IPS-15b (cell line): ENCODE data around the gene CDK9.
"Not testable (repeated sequence)": the region's sequence is repeated elsewhere in the genome, so short reads cannot be mapped to it uniquely, and the experiment has no call there.

Source experiments
- H3K27me3 ChIP-seq: one replicate; pipeline ENCODE4 v1.6.1; 2013; ENCODE audit warnings: low read length; ENCODE audit not compliant: control insufficient read depth, insufficient read depth
- H3K36me3 ChIP-seq: one replicate; pipeline ENCODE4 v1.6.1; 2013; ENCODE audit warnings: low read length; ENCODE audit not compliant: control insufficient read depth, insufficient read depth
- H3K4me1 ChIP-seq: one replicate; pipeline ENCODE4 v1.6.1; 2013; ENCODE audit warnings: mild to moderate bottlenecking, low read length; ENCODE audit not compliant: control insufficient read depth, insufficient read depth
- H3K4me3 ChIP-seq: one replicate; pipeline ENCODE4 v1.5.1; 2013; ENCODE audit warnings: low read depth, low read length
- H3K9ac ChIP-seq: one replicate; pipeline ENCODE4 v1.6.1; 2013; ENCODE audit warnings: low read depth, mild to moderate bottlenecking, low read length
- H3K9me3 ChIP-seq: one replicate; pipeline ENCODE4 v1.6.1; 2013; ENCODE audit warnings: mild to moderate bottlenecking, low read length; ENCODE audit not compliant: control insufficient read depth, insufficient read depth

The CDK9 gene

DNA sequence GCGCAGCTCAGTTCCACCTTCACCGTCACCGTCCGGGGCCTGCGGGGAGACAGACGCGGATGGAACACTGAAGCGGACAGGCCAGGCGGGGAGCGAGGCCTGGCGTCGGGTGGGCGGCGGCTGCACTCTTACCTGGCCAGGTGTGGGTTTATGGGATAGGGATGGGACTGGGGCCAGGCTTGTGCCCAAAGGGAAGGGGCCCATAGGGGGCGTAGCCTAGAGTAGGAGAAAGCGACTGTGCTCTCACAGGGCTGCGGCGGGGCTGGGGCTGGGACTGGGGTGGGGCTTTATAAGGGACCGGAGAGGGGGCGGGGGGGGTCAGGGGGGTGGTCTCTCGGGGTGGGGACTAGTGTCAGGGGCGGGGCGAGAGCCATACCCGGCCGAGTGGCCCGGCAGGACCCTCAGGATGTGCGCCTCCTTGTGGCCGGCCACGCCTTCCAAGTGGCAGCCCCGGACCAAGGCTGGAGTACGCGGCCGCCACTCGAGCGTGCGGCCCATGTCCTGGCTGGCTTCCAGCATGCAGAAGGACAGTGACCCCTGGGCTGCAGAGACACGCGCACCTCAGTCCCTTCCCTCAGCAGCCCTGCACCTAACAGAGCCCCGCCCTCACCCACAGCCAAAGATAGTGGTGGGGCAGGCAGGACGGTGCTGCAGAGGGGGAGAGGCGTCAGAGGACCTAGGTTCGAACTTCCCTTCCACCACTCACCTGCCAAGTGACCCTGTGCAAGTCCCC lies 39.7 kb downstream of the CDK9 start:
- Histone ChIP-seq H3K9ac (peak overlapping the region; percentile 37), H3K27me3 (peaks cover 14% of the 10 kb centered on the region), H3K9me3 (no peaks in the 10 kb centered on the region), H3K4me1 (peaks cover 7% of the 10 kb centered on the region), H3K4me3 (peak overlapping the region; percentile 45), H3K36me3 (no peaks in the 10 kb centered on the region)

DNA sequence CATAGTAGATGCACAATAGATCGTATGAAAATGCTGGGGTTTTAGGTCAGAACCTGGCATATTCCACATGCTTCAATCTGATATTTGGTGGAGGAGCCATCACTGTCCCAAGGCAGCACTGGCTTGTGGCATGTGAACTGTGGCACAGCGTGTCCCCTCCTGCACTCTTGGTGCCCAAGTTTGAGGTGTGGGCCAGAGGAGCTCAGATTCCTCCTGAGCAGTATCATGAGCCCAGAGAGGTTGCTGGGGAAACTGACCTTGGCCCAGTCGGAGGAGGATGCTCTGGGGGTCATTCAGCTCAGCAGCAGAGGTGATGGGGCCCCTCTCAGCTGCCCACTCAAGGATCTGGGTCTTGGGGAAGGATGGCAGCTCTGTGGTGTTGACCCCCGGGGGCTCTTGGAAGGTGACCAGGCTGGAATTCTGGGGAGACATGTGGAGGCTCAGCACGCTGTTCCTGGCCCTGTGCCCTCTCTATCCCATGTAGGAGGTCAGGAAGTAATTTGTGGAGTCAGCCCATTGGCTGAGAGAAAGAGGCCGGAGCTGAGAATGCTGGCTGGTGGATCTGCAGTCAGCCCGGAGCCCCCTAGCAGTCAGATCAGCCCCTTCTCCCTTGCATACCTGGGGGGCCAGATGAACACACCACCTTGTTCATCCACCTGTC lies 40.5 kb downstream of the CDK9 start:
- no peaks in the 10 kb centered on the region for H3K36me3 ChIP-seq
- peaks cover 7% of the 10 kb centered on the region for H3K4me1 ChIP-seq
- no peak overlapping the region for H3K4me3 ChIP-seq
- H3K27me3 ChIP-seq: peaks cover 14% of the 10 kb centered on the region
- no peak overlapping the region for H3K9ac ChIP-seq
- no peaks in the 10 kb centered on the region for H3K9me3 ChIP-seq

DNA sequence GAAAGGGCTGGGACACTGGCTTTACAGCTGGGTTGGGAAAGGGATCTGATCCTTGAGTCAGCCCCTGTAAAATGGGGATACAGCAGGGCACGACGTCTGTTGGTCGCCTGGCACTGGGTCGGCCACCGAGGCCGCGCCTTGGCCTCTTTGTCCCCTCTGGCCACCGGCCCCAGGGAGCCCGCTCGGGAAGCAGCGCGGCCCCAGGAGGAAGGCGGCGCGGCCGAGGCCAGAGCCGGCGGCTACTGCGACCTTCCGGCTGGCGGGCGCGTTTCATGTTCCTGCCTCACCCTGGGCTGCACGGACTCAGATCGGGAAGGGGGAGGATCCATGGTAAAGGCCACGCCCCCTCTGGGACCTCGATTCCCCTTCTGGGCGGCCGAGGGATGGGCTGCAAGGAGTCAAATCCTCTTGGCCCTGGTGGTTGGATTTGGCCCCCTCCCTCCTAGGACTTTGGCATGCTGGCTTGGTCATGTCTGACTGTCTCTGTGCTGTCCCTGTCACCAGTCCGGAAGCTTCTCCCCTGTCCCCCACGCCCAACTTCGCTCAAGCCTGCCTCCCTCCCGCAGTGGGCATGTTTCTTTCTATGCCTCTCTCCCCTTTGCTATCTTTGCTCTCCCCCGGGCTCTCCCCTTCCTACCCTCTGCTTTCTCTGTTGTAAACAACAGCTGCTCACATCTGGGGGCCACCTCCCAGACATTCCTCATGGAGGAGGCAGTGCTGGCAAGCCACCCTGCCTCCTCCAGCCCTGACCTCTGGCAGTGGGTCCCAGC lies 42.6 kb downstream of the CDK9 start:
- peak overlapping the region; percentile 73 for H3K9ac ChIP-seq
- H3K27me3 ChIP-seq: peaks cover 14% of the 10 kb centered on the region
- peaks cover 7% of the 10 kb centered on the region for H3K4me1 ChIP-seq
- H3K36me3 ChIP-seq: no peaks in the 10 kb centered on the region
- H3K9me3 ChIP-seq: no peaks in the 10 kb centered on the region
- peak overlapping the region; percentile 63 for H3K4me3 ChIP-seq

DNA sequence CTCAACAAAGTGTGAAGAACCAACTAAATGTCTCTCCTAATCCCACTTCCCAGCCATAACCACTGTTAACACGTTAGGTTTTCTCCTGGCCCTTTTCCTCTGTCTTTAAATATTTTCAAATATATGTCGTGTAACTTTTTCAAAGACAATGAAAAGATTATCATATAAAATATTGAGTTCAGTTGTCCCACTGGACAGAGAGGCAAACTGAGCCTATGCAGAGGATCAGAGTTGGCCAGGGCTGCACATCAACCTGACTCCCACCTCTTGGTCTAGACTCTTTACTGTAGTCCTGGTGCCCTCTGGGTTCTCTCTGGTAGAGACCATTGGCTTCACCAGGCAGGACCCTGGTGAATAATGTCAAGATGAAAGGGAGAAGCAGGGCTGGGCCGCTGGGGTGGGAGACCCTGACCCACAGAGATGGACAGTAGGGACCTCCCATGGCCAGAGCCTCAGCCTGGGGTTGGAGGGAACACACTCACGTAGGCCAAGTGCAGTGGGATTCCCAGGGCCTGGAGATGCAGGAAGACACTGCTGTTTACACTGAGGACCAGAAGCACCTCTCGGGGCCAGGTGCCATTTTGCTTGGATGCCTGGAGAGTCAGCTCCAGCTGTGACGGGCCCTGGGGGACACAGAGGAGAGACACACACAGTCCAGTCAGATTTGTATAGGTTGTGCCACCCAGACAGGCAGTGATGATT lies 43.5 kb downstream of the CDK9 start:
- Histone ChIP-seq H3K4me3 (no peak overlapping the region), H3K9me3 (no peaks in the 10 kb centered on the region), H3K27me3 (peaks cover 14% of the 10 kb centered on the region), H3K4me1 (peaks cover 7% of the 10 kb centered on the region), H3K36me3 (no peaks in the 10 kb centered on the region), H3K9ac (no peak overlapping the region)

DNA sequence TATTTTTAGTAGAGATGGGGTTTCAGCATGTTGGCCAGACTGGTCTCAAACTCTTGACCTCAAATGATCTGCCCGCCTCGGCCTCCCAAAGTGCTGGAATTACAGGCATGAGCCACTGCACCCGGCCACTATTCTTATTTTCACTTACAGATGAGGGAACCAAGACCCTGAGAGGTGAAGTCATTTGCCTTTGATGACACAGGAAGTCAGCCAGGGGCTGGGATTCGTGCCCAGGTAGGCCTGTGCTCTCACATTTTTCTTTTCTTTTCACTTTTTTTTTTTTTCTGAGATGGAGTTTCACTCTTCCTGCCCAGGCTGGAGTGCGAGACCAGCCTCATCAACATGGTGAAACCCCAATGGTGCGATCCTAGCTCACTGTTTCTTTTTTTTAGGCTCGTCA lies 46.4 kb downstream of the CDK9 start:
- H3K27me3 ChIP-seq: no peaks in the 10 kb centered on the region
- peaks cover 5% of the 10 kb centered on the region for H3K4me1 ChIP-seq
- H3K4me3 ChIP-seq: no peak overlapping the region
- no peaks in the 10 kb centered on the region for H3K9me3 ChIP-seq
- no peaks in the 10 kb centered on the region for H3K36me3 ChIP-seq
- no peak overlapping the region for H3K9ac ChIP-seq

DNA sequence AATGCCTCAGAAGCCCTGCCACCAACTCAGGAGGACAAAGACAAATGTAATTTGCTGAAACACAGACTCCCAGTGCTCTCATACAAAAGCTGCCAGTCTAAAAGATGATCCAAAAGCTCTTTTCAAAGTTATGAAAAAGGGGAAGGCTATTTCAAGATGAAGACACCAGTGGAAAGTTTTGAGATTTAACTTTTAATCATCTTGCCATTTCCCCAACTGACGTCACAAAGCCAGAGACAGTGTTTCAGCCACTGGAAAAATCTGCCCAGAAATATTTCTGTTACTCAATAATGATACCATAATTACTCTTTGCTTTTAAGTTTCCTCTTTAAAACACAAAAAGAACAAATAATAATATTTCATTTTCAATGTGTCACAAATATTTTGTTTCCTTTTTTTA lies 47.7 kb downstream of the CDK9 start:
- no peaks in the 10 kb centered on the region for H3K9me3 ChIP-seq
- H3K4me1 ChIP-seq: peaks cover 2% of the 10 kb centered on the region
- H3K36me3 ChIP-seq: no peaks in the 10 kb centered on the region
- no peak overlapping the region for H3K9ac ChIP-seq
- H3K27me3 ChIP-seq: no peaks in the 10 kb centered on the region
- H3K4me3 ChIP-seq: no peak overlapping the region

DNA sequence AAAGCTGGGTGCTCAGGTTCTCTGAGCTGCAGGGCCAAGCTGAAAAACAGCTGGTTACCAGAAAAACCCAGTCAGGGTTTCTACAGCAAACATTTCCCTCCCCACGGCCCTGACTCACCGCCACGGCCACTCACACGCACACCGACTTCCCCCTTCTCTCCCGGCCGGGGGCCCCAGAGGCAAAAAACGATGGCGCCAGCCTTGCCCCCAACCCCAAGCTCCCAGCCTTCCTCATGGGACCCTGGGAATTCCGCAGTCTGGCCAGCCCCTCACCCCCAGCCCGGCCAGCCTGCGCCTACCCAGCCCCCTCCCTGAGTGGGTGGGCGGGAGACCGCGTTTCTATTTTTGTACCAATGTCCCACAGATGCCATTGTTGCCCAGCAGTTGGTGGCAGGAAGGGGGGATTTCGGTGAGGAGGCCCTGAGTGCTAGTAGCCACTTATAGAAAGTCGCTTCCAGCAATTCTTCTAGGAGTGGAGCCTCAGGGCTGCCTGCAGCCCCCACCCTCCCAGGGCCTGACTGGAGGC lies 50.2 kb downstream of the CDK9 start:
- Histone ChIP-seq H3K4me3 (no peak overlapping the region), H3K4me1 (no peaks in the 10 kb centered on the region), H3K9ac (no peak overlapping the region), H3K27me3 (no peaks in the 10 kb centered on the region), H3K9me3 (no peaks in the 10 kb centered on the region), H3K36me3 (no peaks in the 10 kb centered on the region)

DNA sequence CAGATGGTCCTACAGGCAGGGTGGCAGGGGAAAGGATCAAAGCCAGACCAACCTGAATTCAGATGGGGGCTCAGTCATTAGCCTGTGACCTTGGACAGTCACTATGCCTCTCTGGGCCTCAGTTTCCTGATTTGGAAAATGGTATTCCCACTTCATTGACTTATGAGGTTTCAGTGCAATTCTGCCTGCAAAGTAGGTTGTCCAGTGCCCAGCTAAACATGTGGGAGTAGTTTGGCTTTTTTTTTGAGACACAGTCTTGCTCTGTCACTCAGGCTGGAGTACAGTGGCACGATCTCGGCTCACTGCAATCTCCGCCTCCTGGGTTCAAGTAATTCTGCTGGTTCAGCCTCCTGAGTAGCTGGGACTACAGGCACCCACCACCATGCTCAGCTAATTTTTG lies 50.7 kb downstream of the CDK9 start:
- not testable (repeated sequence) for H3K4me1 ChIP-seq, H3K36me3 ChIP-seq, H3K9ac ChIP-seq, H3K4me3 ChIP-seq, H3K27me3 ChIP-seq, H3K9me3 ChIP-seq

DNA sequence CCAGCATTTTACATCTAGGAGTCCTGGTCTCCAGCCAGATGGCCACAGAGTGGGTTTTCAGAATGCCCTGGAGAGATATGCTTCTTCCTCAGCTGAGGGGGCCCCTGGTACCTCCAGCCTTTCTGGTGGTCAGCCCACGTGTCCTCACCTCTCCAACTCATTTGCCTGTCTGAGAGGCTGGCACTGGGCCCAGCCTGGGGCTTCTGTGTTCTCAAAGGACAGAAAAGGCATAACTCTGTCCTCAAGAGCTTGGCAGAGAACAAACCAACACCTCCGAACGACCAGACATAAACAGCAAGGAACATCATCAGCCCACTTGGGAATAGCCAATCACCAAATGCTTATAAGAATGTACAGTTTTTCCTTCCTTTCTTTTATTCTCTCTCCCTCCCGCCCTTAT lies 51.5 kb downstream of the CDK9 start:
- H3K4me1 ChIP-seq: no peaks in the 10 kb centered on the region
- H3K36me3 ChIP-seq: no peaks in the 10 kb centered on the region
- no peaks in the 10 kb centered on the region for H3K27me3 ChIP-seq
- no peaks in the 10 kb centered on the region for H3K9me3 ChIP-seq
- no peak overlapping the region for H3K4me3 ChIP-seq
- no peak overlapping the region for H3K9ac ChIP-seq

DNA sequence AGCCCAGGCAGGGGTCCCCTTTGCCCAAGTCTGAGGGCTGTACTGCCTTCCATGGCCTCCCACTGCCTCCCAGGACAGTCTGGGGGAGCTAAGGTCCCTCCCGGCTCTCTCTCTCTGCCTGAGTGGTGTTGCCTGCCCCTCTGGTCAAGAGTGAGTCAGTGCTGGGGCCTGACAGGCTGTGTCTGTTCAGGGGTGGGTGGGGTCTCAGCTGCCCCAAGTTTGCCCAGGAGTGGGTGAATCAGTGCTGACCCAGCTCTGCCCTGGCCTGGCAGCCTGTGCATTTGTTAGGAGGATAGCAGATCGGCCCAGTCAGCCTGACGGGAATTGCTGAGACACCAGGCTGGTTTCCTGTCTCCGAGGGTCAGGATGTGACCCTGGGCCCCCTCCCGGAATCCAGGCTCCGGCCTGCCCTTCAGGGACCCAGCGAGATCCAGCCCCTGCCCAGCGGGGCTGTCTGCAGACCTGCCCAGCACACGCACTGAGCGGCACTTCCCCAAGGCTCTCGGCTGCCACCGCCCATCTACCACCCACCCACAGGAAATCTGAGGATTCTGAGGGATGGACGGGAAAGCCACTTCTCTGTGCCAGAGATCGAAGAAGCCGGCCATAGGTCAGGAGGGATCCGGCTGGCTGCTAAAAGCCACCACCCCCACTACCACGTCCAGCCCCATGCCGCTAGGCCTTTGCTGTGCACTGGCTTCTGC lies 52.7 kb downstream of the CDK9 start:
- no peaks in the 10 kb centered on the region for H3K27me3 ChIP-seq
- H3K4me1 ChIP-seq: no peaks in the 10 kb centered on the region
- no peak overlapping the region for H3K9ac ChIP-seq
- no peak overlapping the region for H3K4me3 ChIP-seq
- H3K9me3 ChIP-seq: no peaks in the 10 kb centered on the region
- H3K36me3 ChIP-seq: no peaks in the 10 kb centered on the region
